ES-I3 (cell line): Measurements from ENCODE around the gene ZNHIT2.

Experiments
- H3K36me3 ChIP-seq: 2 replicates; pipeline ENCODE4 v1.6.1; 2013; ENCODE audit warnings: mild to moderate bottlenecking, low read length, control low read depth, moderate library complexity; ENCODE audit not compliant: insufficient read depth
- H3K4me1 ChIP-seq: 2 replicates; pipeline ENCODE4 v1.6.1; 2013; ENCODE audit warnings: mild to moderate bottlenecking, control low read depth, low read length; ENCODE audit not compliant: insufficient read depth
- H3K9ac ChIP-seq: 2 replicates; pipeline ENCODE4 v1.6.1; 2013; ENCODE audit warnings: low read depth, mild to moderate bottlenecking, low read length, moderate library complexity
- H3K9me3 ChIP-seq: 2 replicates; pipeline ENCODE4 v1.6.1; 2013; ENCODE audit warnings: mild to moderate bottlenecking, low read length, moderate library complexity; ENCODE audit not compliant: control insufficient read depth, insufficient read depth

The ZNHIT2 gene

GRCh38 chr11:65108469-65109123 is 8.9 kb downstream of the ZNHIT2 start:
- Histone ChIP-seq H3K9ac (no peak overlapping the region), H3K4me1 (peaks cover 3% of the 10 kb centered on the region), H3K36me3 (no peaks in the 10 kb centered on the region), H3K9me3 (no peaks in the 10 kb centered on the region)

DNA sequence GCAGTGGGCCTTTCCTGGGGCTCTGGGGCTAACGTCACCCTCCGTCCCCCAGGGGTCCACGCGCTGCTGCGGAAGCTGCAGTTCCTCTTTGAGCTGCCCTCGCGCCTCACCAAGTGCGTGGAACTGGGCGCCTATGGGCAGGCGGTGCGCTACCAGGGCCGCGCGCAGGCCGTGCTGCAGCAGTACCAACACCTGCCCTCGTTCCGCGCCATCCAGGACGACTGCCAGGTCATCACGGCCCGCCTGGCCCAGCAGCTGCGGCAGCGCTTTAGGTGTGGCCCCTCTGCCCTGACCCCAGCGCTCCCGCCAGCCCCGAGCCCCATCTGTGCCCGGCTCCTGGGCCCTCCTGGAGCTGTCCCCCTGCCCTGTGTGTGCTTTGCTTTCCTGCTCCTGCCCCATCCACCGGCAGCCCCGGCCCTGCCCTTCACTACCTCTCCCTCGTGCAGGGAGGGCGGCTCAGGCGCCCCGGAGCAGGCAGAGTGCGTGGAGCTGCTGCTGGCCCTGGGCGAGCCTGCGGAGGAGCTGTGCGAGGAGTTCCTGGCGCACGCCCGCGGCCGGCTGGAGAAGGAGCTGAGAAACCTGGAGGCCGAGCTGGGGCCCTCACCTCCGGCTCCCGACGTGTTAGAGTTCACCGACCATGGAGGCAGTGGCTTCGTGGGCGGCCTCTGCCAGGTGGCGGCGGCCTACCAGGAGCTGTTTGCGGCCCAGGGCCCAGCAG is 9.6 kb downstream of the ZNHIT2 start:
- H3K4me1 ChIP-seq, result no peaks in the 10 kb centered on the region
- H3K9me3 ChIP-seq, result no peaks in the 10 kb centered on the region
- H3K9ac ChIP-seq, result no peak overlapping the region
- no peaks in the 10 kb centered on the region for H3K36me3 ChIP-seq

GRCh38 chr11:65107078-65107477 is 10.4 kb downstream of the ZNHIT2 start:
- H3K9me3 ChIP-seq, result no peaks in the 10 kb centered on the region
- no peak overlapping the region for H3K9ac ChIP-seq

DNA sequence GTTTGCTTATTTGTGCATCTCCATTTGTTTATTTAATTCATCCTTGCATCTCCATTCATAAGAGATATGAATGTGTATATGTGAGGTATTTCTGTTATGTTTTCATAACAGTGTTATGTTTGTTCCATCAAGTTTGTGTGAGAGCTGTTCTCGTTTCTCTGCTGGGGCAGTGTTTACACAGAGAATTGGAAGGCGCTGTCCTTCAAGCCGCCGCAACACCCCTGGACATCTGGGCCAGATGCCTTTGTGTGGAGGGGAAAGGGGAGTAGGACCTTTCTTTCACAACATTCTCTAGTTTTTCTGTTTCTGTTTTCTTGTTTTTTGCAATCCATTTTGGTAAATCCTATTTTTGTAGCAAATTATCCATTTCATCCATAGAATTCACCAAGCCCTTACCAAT is 12.9 kb downstream of the ZNHIT2 start:
- H3K36me3 ChIP-seq, result no peaks in the 10 kb centered on the region
- no peaks in the 10 kb centered on the region for H3K9me3 ChIP-seq
- H3K9ac ChIP-seq, result no peak overlapping the region
- H3K4me1 ChIP-seq, result no peaks in the 10 kb centered on the region

More at GRCh38 chr11:65107078-65107477, 10.4 kb downstream of the ZNHIT2 start:
- no peaks in the 10 kb centered on the region for H3K4me1 ChIP-seq
- no peaks in the 10 kb centered on the region for H3K36me3 ChIP-seq

DNA sequence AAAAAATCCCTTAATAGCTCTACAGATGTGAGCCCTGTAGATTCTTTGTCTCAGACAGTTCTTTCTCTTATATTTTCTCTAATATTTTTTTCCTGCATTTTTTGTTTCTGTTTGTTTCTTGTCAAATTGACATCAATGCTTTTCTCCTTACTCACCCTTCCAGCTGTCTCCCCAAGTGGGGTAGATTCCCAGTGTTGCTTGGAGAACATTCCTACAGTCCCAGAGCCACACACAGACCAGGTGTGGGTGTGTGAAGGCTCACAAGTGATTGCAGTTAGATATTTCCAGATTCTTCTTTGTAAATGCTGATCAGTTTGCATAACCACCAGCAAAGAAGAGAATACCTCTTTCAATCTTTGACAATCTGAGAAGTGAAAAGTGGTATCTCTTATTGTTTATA is 14.0 kb downstream of the ZNHIT2 start:
- Histone ChIP-seq H3K4me1 (no peaks in the 10 kb centered on the region), H3K9me3 (no peaks in the 10 kb centered on the region), H3K9ac (no peak overlapping the region), H3K36me3 (no peaks in the 10 kb centered on the region)

DNA sequence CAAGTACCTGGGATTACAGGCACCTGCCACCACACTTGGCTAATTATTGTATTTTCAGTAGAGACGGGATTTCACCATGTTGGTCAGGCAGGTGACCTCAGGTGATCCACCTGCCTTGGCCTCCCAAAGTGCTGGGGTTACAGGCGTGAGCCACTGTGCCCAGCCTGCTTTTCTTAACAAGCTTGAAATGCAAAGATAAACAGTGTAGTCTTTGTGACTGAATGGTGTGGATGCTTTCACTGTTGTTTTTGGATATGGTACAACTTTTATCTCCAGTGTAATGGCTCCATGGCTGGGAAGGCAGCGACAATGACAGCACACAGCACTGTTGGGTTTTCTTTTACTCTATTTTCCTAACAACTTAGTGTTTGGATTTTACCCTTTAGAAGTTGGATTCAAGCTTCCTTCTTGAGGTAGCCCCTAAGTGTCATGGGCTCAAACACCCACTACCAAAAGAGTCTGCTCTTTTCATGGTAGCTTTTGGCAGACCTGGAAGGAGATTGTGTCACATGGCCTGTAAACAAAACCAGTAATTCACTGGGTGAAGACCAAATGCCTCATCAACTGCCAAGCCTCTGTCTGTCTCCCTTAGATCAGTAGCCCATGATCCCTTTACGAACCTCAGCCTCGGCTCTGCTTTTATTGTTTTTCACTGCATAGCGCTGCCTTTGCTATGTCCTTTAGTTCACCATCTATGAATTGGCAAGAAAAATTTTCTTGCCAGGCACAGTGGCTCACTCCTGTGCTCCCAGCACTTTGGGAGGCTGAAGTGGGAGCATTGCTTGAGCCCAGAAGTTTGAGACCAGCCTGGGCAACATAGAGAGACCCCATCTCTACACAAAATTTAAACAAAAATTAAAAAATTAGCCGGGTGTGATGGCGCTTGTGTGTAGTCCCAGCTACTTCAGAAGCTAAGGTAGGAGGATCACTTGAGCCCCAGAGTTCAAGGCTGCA is 15.1 kb downstream of the ZNHIT2 start:
- H3K36me3 ChIP-seq, result no peaks in the 10 kb centered on the region
- H3K9me3 ChIP-seq, result no peaks in the 10 kb centered on the region
- no peak overlapping the region for H3K9ac ChIP-seq
- H3K4me1 ChIP-seq, result no peaks in the 10 kb centered on the region

GRCh38 chr11:65100674-65101350 is 16.7 kb downstream of the ZNHIT2 start:
- 0 out of 2 replicates have a peak, but pooled peaks cover 4% of the 10 kb centered on the region for H3K4me1 ChIP-seq
- H3K9me3 ChIP-seq, result no peaks in the 10 kb centered on the region
- no peaks in the 10 kb centered on the region for H3K36me3 ChIP-seq
- H3K9ac ChIP-seq, result no peak overlapping the region

- Histone ChIP-seq H3K36me3 (no peaks in the 10 kb centered on the region), H3K4me1 (0 out of 2 replicates have a peak, but pooled peaks cover 4% of the 10 kb centered on the region), H3K9me3 (no peaks in the 10 kb centered on the region), H3K9ac (peak overlapping the region; percentile 27; the same call in 1 of the 2 replicates)
Measured at GRCh38 chr11:65096926-65097325, 20.6 kb downstream of the ZNHIT2 start.

DNA sequence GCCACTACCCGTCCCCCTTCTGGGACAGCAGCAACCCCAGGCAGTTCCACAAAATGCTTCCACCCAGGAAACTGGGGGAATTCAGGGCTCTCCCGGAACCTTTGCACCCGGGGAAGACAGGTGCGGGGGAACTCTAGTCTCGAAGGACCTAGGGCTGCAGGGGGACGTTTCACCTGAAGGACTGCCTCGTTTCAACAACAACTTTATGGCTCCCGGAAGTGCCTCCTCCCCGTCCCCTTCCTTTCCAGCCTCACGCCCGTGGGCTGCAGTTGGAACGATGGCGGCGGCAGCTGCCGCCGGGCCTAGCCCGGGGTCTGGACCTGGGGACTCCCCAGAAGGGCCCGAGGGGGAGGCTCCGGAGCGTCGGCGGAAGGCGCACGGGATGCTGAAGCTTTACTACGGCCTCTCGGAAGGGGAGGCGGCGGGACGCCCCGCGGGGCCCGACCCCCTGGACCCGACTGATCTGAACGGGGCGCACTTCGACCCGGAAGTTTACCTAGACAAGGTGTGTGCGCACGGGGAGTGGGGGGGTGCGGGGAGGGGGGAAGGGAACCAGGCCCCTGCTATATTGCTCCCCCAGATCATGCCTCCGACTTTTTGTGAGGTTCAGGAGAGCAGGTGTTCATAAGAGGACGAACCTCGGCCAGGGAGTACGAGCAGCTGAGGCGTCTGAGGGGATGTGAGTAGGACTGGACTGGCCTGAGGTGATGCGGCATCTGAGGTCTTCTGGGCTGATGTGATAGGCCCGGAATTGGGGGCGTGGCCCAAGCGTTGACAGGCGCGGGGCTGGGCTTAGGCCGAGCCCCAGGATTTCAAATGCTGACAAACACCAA is 21.3 kb downstream of the ZNHIT2 start, which contains the start of gene VPS51:
VPS51 (plus strand) TSS at position 241 of the 833 bp plus-strand sequence; CDS start at position 278, 37 bp downstream.
- no peaks in the 10 kb centered on the region for H3K36me3 ChIP-seq

GRCh38 chr11:65095427-65095826 is 22.1 kb downstream of the ZNHIT2 start:
- peak overlapping the region; percentile 24; the same call in 1 of the 2 replicates for H3K9ac ChIP-seq
- H3K9me3 ChIP-seq, result no peaks in the 10 kb centered on the region
- 0 out of 2 replicates have a peak, but pooled peaks cover 4% of the 10 kb centered on the region for H3K4me1 ChIP-seq
- H3K36me3 ChIP-seq, result no peaks in the 10 kb centered on the region

More for the DNA sequence above, 21.3 kb downstream of the ZNHIT2 start, which contains the start of gene VPS51:
- no peaks in the 10 kb centered on the region for H3K9me3 ChIP-seq
- 0 out of 2 replicates have a peak, but pooled peaks cover 4% of the 10 kb centered on the region for H3K4me1 ChIP-seq
- H3K9ac ChIP-seq, result peak within 1 kb of the TSS; percentile 92

GRCh38 chr11:65090628-65091027 is 26.9 kb downstream of the ZNHIT2 start:
- no peaks in the 10 kb centered on the region for H3K9me3 ChIP-seq
- H3K36me3 ChIP-seq, result no peaks in the 10 kb centered on the region
- H3K4me1 ChIP-seq, result no peaks in the 10 kb centered on the region
- no peak overlapping the region for H3K9ac ChIP-seq

- H3K9ac ChIP-seq, result no peak overlapping the region
- no peaks in the 10 kb centered on the region for H3K36me3 ChIP-seq
- no peaks in the 10 kb centered on the region for H3K4me1 ChIP-seq
- H3K9me3 ChIP-seq, result no peaks in the 10 kb centered on the region
Measured at GRCh38 chr11:65089621-65090020, 27.9 kb downstream of the ZNHIT2 start.

- Histone ChIP-seq H3K9ac (no peak overlapping the region), H3K4me1 (0 out of 2 replicates have a peak, but pooled peaks cover 3% of the 10 kb centered on the region), H3K9me3 (no peaks in the 10 kb centered on the region), H3K36me3 (no peaks in the 10 kb centered on the region)
Measured at GRCh38 chr11:65087827-65088226, 29.7 kb downstream of the ZNHIT2 start.
